ENCODE results near the gene PLA2G4A. TPM values are rescaled to one million over a fixed set of nuclear protein-coding genes. Genes with fewer than 3 reads are reported as not detected.

The PLA2G4A gene
- total RNA-seq, 1 experiment from 2014 or later = 3.8 TPM

DNA sequence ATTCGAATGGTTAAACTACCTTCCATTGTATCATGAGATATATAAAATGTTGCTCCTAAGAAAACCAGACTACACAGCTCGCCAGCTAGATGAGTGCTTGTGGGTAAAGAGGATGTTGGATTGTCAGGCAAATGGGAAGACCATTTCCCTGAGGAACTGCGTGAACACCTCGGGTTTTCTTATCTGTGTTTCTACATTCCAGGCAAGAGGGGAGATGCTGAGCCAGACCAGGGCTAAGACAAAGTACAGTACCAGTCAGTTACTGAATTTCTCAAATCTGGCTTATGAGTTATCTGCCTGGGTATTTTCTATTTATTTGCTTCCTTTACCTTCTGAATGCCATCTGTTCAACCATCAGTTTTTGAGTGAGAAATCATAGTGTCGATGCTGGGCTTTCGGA lies 170.8 kb downstream of the PLA2G4A start:
- BruUV-seq (replicated peaks) = no TSS peak
- Mint-ChIP-seq H3K4me1 (ENCODE audit: insufficient read depth, unreplicated experiment) (peaks cover 24% of the 10 kb centered on the region), H3K27me3 (ENCODE audit: insufficient read depth, unreplicated experiment) (no peaks in the 10 kb centered on the region), H3K4me3 (ENCODE audit: unreplicated experiment) (no peak overlapping the region), H3K9me3 (ENCODE audit: unreplicated experiment) (no peaks in the 10 kb centered on the region), H3K27ac (ENCODE audit: low read depth, unreplicated experiment) (no peak overlapping the region), H3K36me3 (ENCODE audit: insufficient read depth, unreplicated experiment) (no peaks in the 10 kb centered on the region)
- DNase-seq (ENCODE audit: unreplicated experiment) = no peak
- TF ChIP-seq, protein P1, sequence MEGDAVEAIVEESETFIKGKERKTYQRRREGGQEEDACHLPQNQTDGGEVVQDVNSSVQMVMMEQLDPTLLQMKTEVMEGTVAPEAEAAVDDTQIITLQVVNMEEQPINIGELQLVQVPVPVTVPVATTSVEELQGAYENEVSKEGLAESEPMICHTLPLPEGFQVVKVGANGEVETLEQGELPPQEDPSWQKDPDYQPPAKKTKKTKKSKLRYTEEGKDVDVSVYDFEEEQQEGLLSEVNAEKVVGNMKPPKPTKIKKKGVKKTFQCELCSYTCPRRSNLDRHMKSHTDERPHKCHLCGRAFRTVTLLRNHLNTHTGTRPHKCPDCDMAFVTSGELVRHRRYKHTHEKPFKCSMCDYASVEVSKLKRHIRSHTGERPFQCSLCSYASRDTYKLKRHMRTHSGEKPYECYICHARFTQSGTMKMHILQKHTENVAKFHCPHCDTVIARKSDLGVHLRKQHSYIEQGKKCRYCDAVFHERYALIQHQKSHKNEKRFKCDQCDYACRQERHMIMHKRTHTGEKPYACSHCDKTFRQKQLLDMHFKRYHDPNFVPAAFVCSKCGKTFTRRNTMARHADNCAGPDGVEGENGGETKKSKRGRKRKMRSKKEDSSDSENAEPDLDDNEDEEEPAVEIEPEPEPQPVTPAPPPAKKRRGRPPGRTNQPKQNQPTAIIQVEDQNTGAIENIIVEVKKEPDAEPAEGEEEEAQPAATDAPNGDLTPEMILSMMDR (IDR thresholded peaks at IDR 0.05; ENCODE audit: unreplicated experiment) = no peak
- CTCF ChIA-PET = no interaction called here
- POLR2A ChIA-PET = no interaction called here
- intact Hi-C loops (cut with micrococcal nuclease) = no loop called here

DNA sequence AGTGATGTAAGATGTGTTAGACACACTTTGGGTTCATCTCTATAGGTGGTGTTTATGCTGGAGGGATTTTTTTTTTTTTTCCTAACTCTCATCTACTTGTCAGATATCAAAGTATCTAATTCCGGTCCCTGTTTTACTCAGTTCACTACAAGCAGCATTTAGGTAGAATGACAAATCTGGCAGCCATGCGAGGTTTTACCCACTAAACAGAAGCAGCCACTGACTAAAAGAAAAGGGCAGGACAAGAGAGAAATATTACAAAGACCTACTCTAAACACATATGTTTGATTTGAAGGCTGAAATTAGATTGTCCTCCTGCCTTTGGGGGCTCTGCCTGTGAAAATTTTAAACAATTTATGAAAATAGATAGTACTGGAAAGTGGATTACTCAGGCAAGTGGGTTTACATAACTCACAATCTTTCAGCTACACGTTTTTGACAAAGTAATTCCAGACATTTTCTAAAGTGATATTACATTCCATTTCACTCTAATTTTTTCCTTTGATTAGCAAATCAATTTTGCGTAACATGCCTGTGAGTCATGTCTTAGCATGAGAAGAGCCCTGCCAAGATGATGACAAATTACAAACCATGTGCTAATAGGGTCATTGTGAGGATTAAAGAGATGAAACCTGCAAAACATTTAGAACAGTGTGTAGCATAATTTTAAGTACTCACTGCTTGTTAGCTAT lies 172.6 kb downstream of the PLA2G4A start:
- Mint-ChIP-seq H3K27me3 (ENCODE audit: insufficient read depth, unreplicated experiment) (no peaks in the 10 kb centered on the region), H3K36me3 (ENCODE audit: insufficient read depth, unreplicated experiment) (no peaks in the 10 kb centered on the region), H3K9me3 (ENCODE audit: unreplicated experiment) (no peaks in the 10 kb centered on the region), H3K27ac (ENCODE audit: low read depth, unreplicated experiment) (peak overlapping the region; percentile 4), H3K4me1 (ENCODE audit: insufficient read depth, unreplicated experiment) (peaks cover 24% of the 10 kb centered on the region), H3K4me3 (ENCODE audit: unreplicated experiment) (peak overlapping the region; percentile 22)
- TF ChIP-seq, protein P1 (IDR thresholded peaks at IDR 0.05; ENCODE audit: unreplicated experiment) = no peak
- intact Hi-C loops (cut with micrococcal nuclease) = no loop called here
- CTCF ChIA-PET = interaction anchor here (0.6 to 1.7 kb wide), 7 partner anchors 10 to 104 kb away, joined by 3 to 5 read pairs (median 4); no protein-coding TSS in a partner anchor
- no TSS peak for BruUV-seq (replicated peaks)
- peak; percentile 97 for DNase-seq (ENCODE audit: unreplicated experiment)
- POLR2A ChIA-PET = interaction anchor here (1.0 to 1.9 kb wide), 6 partner anchors 8 to 38 kb away, joined by 3 to 7 read pairs (median 6); no protein-coding TSS in a partner anchor

DNA sequence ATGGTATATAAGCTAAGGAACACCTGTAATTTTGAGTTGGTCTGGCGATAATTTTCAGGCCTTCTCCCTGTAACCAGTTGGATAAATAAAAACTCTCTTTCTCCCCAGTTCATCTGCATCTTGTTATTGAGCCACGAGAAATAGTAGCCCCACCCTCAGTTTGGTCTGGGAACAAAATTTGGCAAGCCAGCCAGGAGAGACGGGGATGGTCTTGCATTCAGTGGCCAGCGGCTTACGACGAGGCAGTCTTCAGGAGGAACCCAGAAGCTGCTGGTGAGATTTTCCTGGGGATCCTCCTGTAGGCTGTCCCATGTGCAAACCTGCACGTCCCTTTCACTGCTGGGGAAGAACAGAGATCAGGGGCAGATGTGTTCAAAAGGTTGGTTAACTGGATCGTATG lies 174.6 kb downstream of the PLA2G4A start:
- TF ChIP-seq, protein P1 (IDR thresholded peaks at IDR 0.05; ENCODE audit: unreplicated experiment) = no peak
- ChIA-PET CTCF (interaction anchor here (0.6 to 2.0 kb wide), 4 partner anchors 10 to 398 kb away, joined by 3 to 13 read pairs (median 4); no protein-coding TSS in a partner anchor), POLR2A (interaction anchor here (0.6 to 1.3 kb wide), 3 partner anchors 9 to 842 kb away, joined by 3 to 4 read pairs (median 4); no protein-coding TSS in a partner anchor)
- Mint-ChIP-seq H3K4me3 (ENCODE audit: unreplicated experiment) (no peak overlapping the region), H3K27me3 (ENCODE audit: insufficient read depth, unreplicated experiment) (no peaks in the 10 kb centered on the region), H3K36me3 (ENCODE audit: insufficient read depth, unreplicated experiment) (no peaks in the 10 kb centered on the region), H3K27ac (ENCODE audit: low read depth, unreplicated experiment) (no peak overlapping the region), H3K4me1 (ENCODE audit: insufficient read depth, unreplicated experiment) (peaks cover 24% of the 10 kb centered on the region), H3K9me3 (ENCODE audit: unreplicated experiment) (no peaks in the 10 kb centered on the region)
- no TSS peak for BruUV-seq (replicated peaks)
- intact Hi-C loops (cut with micrococcal nuclease) = no loop called here
- no peak for DNase-seq (ENCODE audit: unreplicated experiment)

DNA sequence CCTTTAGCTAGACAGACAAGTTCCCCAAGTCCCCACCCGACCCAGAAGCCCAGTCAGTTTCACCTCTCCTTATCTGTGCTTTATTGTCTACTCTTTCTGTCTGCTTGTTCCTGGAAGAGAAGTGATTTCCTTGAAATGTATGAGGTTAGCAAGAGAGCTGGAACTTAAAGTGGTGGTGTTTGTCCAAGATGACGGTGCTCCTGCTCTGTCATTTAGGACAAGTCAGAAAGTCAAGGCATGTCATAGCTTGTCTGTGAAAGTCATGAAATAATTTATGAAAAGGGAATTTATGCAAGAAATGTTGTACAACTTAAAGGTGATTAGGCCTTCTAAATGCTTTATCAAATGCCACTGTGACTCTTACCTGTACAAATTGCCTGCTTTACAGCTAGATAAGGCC lies 178.1 kb downstream of the PLA2G4A start:
- Mint-ChIP-seq H3K27me3 (ENCODE audit: insufficient read depth, unreplicated experiment) (no peaks in the 10 kb centered on the region), H3K36me3 (ENCODE audit: insufficient read depth, unreplicated experiment) (no peaks in the 10 kb centered on the region), H3K4me3 (ENCODE audit: unreplicated experiment) (no peak overlapping the region), H3K4me1 (ENCODE audit: insufficient read depth, unreplicated experiment) (peaks cover 8% of the 10 kb centered on the region), H3K9me3 (ENCODE audit: unreplicated experiment) (no peaks in the 10 kb centered on the region), H3K27ac (ENCODE audit: low read depth, unreplicated experiment) (no peak overlapping the region)
- no peak for DNase-seq (ENCODE audit: unreplicated experiment)
- BruUV-seq (replicated peaks) = no TSS peak
- intact Hi-C loops (cut with micrococcal nuclease) = no loop called here
- ChIA-PET CTCF (interaction anchor here (0.6 to 2.4 kb wide), 6 partner anchors 9 to 460 kb away, joined by 3 to 12 read pairs (median 3); no protein-coding TSS in a partner anchor), POLR2A (no interaction called here)
- TF ChIP-seq, protein P1 (IDR thresholded peaks at IDR 0.05; ENCODE audit: unreplicated experiment) = no peak

All from MCF 10A (cell line).